HepG2 (cell line): ENCODE data around the gene SLC25A5. TPM values are rescaled to one million over a fixed set of nuclear protein-coding genes. Genes with fewer than 3 reads are reported as not detected.

ENCODE experiments used
- DDIT3 ChIP-seq: sonication (generic); formaldehyde crosslinking; IDR thresholded peaks from 2 replicates; pipeline ENCODE4 v1.4.0; 2020; ENCODE audit warnings: mild to moderate bottlenecking, missing genetic modification reagents
- HDAC6 ChIP-seq: fragments of 200-600 bp; sonication (generic); IDR thresholded peaks from 2 replicates; pipeline ENCODE4 v1.7.0; 2017; ENCODE audit warnings: mild to moderate bottlenecking, antibody characterized with exemption, low read length, low read depth
- KLF9 ChIP-seq: IDR thresholded peaks from 2 replicates; pipeline ENCODE4 v1.6.1; 2016; ENCODE audit warnings: low read depth
- LCORL ChIP-seq, 2 experiments: fragments of 450-650 bp in 1 of 2; sonication (generic) in 1 of 2; formaldehyde crosslinking in 1 of 2; IDR thresholded peaks; 2 replicates each; pipeline versions ENCODE4 v1.5.0 to v1.6.1; 2017 to 2020; ENCODE audit warnings: antibody characterized with exemption in 1 of 2, missing genetic modification reagents in 1 of 2
- MAFK ChIP-seq, 2 experiments: IDR thresholded peaks in 1 of 2; conservative IDR thresholded peaks in 1 of 2; 2 replicates each; pipeline ENCODE4 v1.6.1; 2011; ENCODE audit warnings: improper control_type of control experiment in 2 of 2, low read length in 2 of 2
- NR0B2 ChIP-seq: sonication (generic); formaldehyde crosslinking; IDR thresholded peaks from 2 replicates; pipeline ENCODE4 v1.4.0; 2020; ENCODE audit warnings: mild to moderate bottlenecking, missing genetic modification reagents
- PHF5A ChIP-seq: IDR thresholded peaks from one replicate; pipeline ENCODE4 v1.6.1; 2018; ENCODE audit warnings: low read depth, missing genetic modification reagents; ENCODE audit not compliant: unreplicated experiment
- PTBP1 ChIP-seq: fragments of 200-400 bp; formaldehyde crosslinking; IDR thresholded peaks from 2 replicates; pipeline ENCODE4 v1.6.1; 2018; ENCODE audit warnings: low read length, low read depth; ENCODE audit not compliant: poor library complexity, severe bottlenecking
- RAD51 ChIP-seq: fragments of 450-650 bp; IDR thresholded peaks from 2 replicates; pipeline ENCODE4 v1.6.1; 2016; ENCODE audit warnings: borderline replicate concordance
- RORA ChIP-seq: sonication (generic); formaldehyde crosslinking; IDR thresholded peaks from 2 replicates; pipeline ENCODE4 v1.5.0; 2020; ENCODE audit warnings: mild to moderate bottlenecking, missing genetic modification reagents, moderate library complexity
- RXRB ChIP-seq: IDR thresholded peaks from 2 replicates; pipeline ENCODE4 v1.6.1; 2016; ENCODE audit warnings: borderline replicate concordance, missing genetic modification reagents, missing compliant biosample characterization
- SMARCE1 ChIP-seq: fragments of 450-650 bp; IDR thresholded peaks from 2 replicates; pipeline ENCODE4 v1.6.1; 2017; ENCODE audit warnings: borderline replicate concordance
- SOX6 ChIP-seq, 2 experiments: fragments of 450-650 bp in 1 of 2; sonication (generic) in 1 of 2; formaldehyde crosslinking in 1 of 2; IDR thresholded peaks; 2 replicates each; pipeline versions ENCODE4 v1.4.0 to v1.6.1; 2017 to 2020; ENCODE audit warnings: antibody characterized with exemption in 1 of 2, mild to moderate bottlenecking in 1 of 2, missing genetic modification reagents in 1 of 2
- SP1 ChIP-seq, 2 experiments: fragments of 450-650 bp in 1 of 2; sonication (generic) in 1 of 2; formaldehyde crosslinking in 1 of 2; IDR thresholded peaks; 2 replicates each; pipeline versions ENCODE4 v1.4.0 to v1.6.1; 2016 to 2020; ENCODE audit warnings: missing genetic modification reagents in 1 of 2
- SP2 ChIP-seq: sonication (generic); formaldehyde crosslinking; IDR thresholded peaks from 2 replicates; pipeline ENCODE4 v1.5.1; 2020; ENCODE audit warnings: mild to moderate bottlenecking, missing genetic modification reagents
- SP4 ChIP-seq: sonication (generic); formaldehyde crosslinking; IDR thresholded peaks from 2 replicates; pipeline ENCODE4 v1.8.1; 2023; ENCODE audit warnings: mild to moderate bottlenecking, missing genetic modification reagents
- TSC22D2 ChIP-seq: sonication (generic); formaldehyde crosslinking; IDR thresholded peaks from 2 replicates; pipeline ENCODE4 v1.5.1; 2020; ENCODE audit warnings: missing genetic modification reagents, mild to moderate bottlenecking, borderline replicate concordance
- ZBTB38 ChIP-seq: sonication (generic); formaldehyde crosslinking; IDR thresholded peaks from 2 replicates; pipeline ENCODE4 v1.5.1; 2020; ENCODE audit warnings: mild to moderate bottlenecking, missing genetic modification reagents
- ZFP36L2 ChIP-seq: sonication (generic); formaldehyde crosslinking; IDR thresholded peaks from 2 replicates; pipeline ENCODE4 v1.4.0; 2020; ENCODE audit warnings: missing genetic modification reagents
- ZNF251 ChIP-seq: sonication (generic); formaldehyde crosslinking; IDR thresholded peaks from 2 replicates; pipeline ENCODE4 v1.9.0; 2021; ENCODE audit warnings: mild to moderate bottlenecking, missing genetic modification reagents
- ZNF280D ChIP-seq: sonication (generic); formaldehyde crosslinking; IDR thresholded peaks from 2 replicates; pipeline ENCODE4 v1.5.1; 2020; ENCODE audit warnings: mild to moderate bottlenecking, missing genetic modification reagents
- ZNF30 ChIP-seq: sonication (generic); formaldehyde crosslinking; IDR thresholded peaks from 2 replicates; pipeline ENCODE4 v1.5.0; 2020; ENCODE audit warnings: mild to moderate bottlenecking, missing genetic modification reagents
- ZNF546 ChIP-seq: sonication (generic); formaldehyde crosslinking; conservative IDR thresholded peaks from 2 replicates; pipeline ENCODE4 v1.8.1; 2023; ENCODE audit warnings: mild to moderate bottlenecking, missing genetic modification reagents
- ZNF879 ChIP-seq: sonication (generic); formaldehyde crosslinking; IDR thresholded peaks from 2 replicates; pipeline ENCODE4 v1.8.1; 2023; ENCODE audit warnings: missing genetic modification reagents
- polyA plus RNA-seq, 8 experiments: library from polyadenylated mRNA; depleted of rRNA in 3 of 8; stranded (reverse) in 7 of 8; unstranded in 1 of 8; fragments of >200 nt; fragmentation: Illumina TruSeq in 4 of 8; extraction: Trizol in 4 of 8; gene quantifications; 2 replicates each; pipeline versions ENCODE4 v1.2.1 to v1.2.3, GENCODE V29; 2011 to 2016; ENCODE audit warnings: low read depth in 4 of 8, missing spikeins in 1 of 8, mixed read lengths in 1 of 8; ENCODE audit not compliant: insufficient read depth in 1 of 8
- total RNA-seq, 5 experiments: library from RNA; depleted of rRNA; stranded (reverse); fragments of >200 nt; fragmentation: Illumina TruSeq; extraction: Trizol; gene quantifications; 2 replicates each; pipeline ENCODE4 v1.2.3, GENCODE V29; 2016; ENCODE audit warnings: low read depth in 1 of 5
- TF ChIP-seq, protein P1 (sequence below): sonication (generic); formaldehyde crosslinking; IDR thresholded peaks from 2 replicates; pipeline ENCODE4 v1.9.0; 2021; ENCODE audit warnings: missing genetic modification reagents, mild to moderate bottlenecking, borderline replicate concordance

Gene SLC25A5
- total and polyA plus RNA-seq, 2 of the 13 experiments (the other 11 are each of a cell fraction or from before 2014, with no cell fraction given), result 300 to 402 TPM

- TF ChIP-seq NR0B2 (CRISPR knock-in tag), result no peak
- TF ChIP-seq SP1 (IDR thresholded peaks at IDR 0.05), result no peak
- TF ChIP-seq SP1 (CRISPR knock-in tag; IDR thresholded peaks at IDR 0.05), result no peak
- TF ChIP-seq TSC22D2 (CRISPR knock-in tag), result no peak
- TF ChIP-seq SP4 (CRISPR knock-in tag), result 0 out of 2 replicates have a peak, but pooled peaks have one; percentile 20
- no peak for TF ChIP-seq ZNF251 (CRISPR knock-in tag)
- TF ChIP-seq RXRB (CRISPR knock-in tag), result peak; percentile 39; the same call in 1 of the 2 replicates
- no peak for TF ChIP-seq LCORL (IDR thresholded peaks at IDR 0.05)
- TF ChIP-seq LCORL (CRISPR knock-in tag; IDR thresholded peaks at IDR 0.05), result peak; percentile 55; the same call in 1 of the 2 replicates
- TF ChIP-seq PHF5A, result no peak
- no peak for TF ChIP-seq RORA
- no peak for TF ChIP-seq DDIT3 (CRISPR knock-in tag)
- no peak for TF ChIP-seq SMARCE1
- TF ChIP-seq ZNF280D (CRISPR knock-in tag), result no peak
- TF ChIP-seq KLF9, result no peak
- no peak for TF ChIP-seq RAD51
- TF ChIP-seq HDAC6, result no peak
- no peak for TF ChIP-seq SOX6 (IDR thresholded peaks at IDR 0.05)
- TF ChIP-seq SOX6 (CRISPR knock-in tag; IDR thresholded peaks at IDR 0.05), result peak; percentile 82
- TF ChIP-seq ZNF546, result no peak
- TF ChIP-seq, protein P1, sequence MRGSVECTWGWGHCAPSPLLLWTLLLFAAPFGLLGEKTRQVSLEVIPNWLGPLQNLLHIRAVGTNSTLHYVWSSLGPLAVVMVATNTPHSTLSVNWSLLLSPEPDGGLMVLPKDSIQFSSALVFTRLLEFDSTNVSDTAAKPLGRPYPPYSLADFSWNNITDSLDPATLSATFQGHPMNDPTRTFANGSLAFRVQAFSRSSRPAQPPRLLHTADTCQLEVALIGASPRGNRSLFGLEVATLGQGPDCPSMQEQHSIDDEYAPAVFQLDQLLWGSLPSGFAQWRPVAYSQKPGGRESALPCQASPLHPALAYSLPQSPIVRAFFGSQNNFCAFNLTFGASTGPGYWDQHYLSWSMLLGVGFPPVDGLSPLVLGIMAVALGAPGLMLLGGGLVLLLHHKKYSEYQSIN (CRISPR knock-in tag), result no peak
- no peak for TF ChIP-seq ZNF879 (CRISPR knock-in tag)
- TF ChIP-seq ZBTB38 (CRISPR knock-in tag), result no peak
- TF ChIP-seq ZFP36L2, result no peak
- no peak for TF ChIP-seq PTBP1
- no peak for TF ChIP-seq MAFK (conservative IDR thresholded peaks at IDR 0.05 in 1 of 2, IDR thresholded peaks at IDR 0.05 in 1 of 2; ENCODE audit: low read length in 2 of 2)
- no peak for TF ChIP-seq SP2 (CRISPR knock-in tag)
- TF ChIP-seq ZNF30 (CRISPR knock-in tag), result no peak
These were observed 27.8 kb downstream of the SLC25A5 start (continued) for GRCh38 chrX:119495734-119496726.
